GM12864 (cell line): Measurements from ENCODE around the gene MAMLD1.

ENCODE experiments used
- DNase-seq: peaks from one replicate; pipeline ENCODE4 v3.0.0-alpha.2; 2011; ENCODE audit warnings: low read depth
- H3K4me3 ChIP-seq: 2 replicates; pipeline ENCODE4 v1.5.1; 2011; ENCODE audit warnings: mild to moderate bottlenecking, low read depth, low read length, control low read depth
- TF ChIP-seq, protein P1 (sequence below): IDR thresholded peaks from 2 replicates; pipeline ENCODE4 v1.5.1; 2011; ENCODE audit warnings: low read depth, mild to moderate bottlenecking, moderate library complexity, low read length, control low read depth, inconsistent platforms; ENCODE audit errors: missing control alignments

Gene MAMLD1

DNA sequence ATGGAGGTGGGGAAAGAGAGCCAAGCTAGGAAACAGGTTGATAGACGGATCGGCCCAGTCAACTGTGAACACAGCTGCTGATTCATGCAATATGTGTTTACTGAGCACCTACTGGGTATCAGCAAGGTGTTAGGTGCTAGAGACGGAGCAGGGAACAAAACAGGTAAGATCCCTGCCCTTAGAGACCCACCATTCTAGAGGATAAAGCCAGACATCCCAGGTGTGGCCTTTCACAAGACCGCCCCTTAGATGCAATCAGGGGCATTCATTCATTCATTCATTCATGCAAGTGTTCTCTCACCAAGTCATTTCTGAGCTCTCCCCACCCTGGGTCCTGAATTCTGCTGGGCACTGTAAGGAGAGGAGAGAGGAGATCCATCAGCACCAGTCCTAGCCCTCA lies 185.1 kb downstream of the MAMLD1 start:
- no peak overlapping the region for H3K4me3 ChIP-seq
- no peak for DNase-seq
- TF ChIP-seq, protein P1, sequence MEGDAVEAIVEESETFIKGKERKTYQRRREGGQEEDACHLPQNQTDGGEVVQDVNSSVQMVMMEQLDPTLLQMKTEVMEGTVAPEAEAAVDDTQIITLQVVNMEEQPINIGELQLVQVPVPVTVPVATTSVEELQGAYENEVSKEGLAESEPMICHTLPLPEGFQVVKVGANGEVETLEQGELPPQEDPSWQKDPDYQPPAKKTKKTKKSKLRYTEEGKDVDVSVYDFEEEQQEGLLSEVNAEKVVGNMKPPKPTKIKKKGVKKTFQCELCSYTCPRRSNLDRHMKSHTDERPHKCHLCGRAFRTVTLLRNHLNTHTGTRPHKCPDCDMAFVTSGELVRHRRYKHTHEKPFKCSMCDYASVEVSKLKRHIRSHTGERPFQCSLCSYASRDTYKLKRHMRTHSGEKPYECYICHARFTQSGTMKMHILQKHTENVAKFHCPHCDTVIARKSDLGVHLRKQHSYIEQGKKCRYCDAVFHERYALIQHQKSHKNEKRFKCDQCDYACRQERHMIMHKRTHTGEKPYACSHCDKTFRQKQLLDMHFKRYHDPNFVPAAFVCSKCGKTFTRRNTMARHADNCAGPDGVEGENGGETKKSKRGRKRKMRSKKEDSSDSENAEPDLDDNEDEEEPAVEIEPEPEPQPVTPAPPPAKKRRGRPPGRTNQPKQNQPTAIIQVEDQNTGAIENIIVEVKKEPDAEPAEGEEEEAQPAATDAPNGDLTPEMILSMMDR, result no peak

DNA sequence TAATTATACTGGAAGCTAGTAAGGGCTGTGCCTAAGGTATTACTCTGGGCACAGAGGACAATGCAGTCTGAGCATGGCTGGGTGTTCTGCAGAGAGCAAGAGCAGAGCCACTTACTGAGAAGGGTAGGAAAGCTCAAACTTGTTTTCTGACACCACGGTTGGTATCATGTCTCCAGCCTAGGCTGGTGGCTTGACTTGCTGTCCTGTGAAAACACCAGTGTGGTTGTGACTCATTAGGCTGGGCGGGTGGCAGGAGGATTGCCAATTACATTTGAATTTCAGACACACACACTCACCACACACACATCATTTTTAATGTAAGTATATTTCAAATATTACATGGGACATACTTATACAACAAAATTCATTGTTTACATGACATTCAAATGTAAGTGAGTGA lies 185.6 kb downstream of the MAMLD1 start:
- TF ChIP-seq, protein P1, result no peak
- H3K4me3 ChIP-seq, result no peak overlapping the region
- DNase-seq, result no peak

DNA sequence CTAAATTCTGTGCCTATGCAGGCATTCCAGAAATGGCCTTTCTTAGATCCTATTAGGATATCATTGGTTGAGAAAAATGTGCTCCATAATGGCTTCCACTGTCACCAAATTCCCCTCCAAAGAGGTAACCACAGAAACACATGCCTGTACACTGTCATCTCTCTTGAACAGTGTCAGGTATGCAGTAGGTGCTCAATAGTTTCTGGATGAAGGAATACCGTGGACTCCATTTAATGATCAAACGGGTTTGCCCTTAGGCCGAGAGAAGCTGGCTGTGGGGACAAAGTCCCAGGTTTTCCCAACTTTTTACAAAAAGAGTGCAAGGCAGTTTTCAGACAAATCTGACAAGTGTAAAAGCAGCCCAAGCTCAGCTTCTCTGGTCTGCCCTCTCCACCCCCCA lies 188.8 kb downstream of the MAMLD1 start:
- TF ChIP-seq, protein P1, result no peak
- H3K4me3 ChIP-seq, result no peak overlapping the region
- DNase-seq, result no peak

DNA sequence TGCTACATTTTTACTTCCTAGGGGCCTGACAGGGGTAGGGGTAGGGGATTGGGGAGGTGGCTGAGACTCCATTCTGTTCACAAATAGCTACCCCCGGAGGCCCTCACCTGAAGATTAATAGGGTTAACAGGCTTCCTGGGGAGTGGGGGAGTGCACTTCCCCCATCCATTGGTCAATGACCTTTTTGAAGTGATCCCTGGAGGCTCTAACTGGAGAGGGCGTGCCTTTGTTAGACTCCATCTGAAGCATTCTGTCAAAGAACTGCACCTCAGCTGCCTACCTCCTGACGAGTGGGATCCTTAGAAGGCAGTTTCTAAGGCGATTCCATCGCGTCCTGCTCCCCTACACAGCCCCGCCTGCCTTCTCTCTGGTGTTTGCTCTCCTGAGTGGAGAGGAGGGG lies 195.3 kb downstream of the MAMLD1 start:
- no peak overlapping the region for H3K4me3 ChIP-seq
- TF ChIP-seq, protein P1, result no peak
- DNase-seq, result no peak
